ENCODE measurements around the gene SH2D6. TPM values are rescaled to one million over a fixed set of nuclear protein-coding genes. Genes with fewer than 3 reads are reported as not detected.

The SH2D6 gene
- total and polyA plus RNA-seq, 4 donors: 0.14 to 0.74 (median 0.53) TPM

GRCh38 chr2:85390941-85391669 lies 27.4 kb upstream of the SH2D6 start:
- Histone ChIP-seq H3K27me3 (ENCODE audit: control insufficient read depth in 3 of 3, insufficient read depth in 3 of 3, low read length in 2 of 3) (no peaks in the 10 kb centered on the region), H3K9me3 (ENCODE audit: control insufficient read depth in 4 of 4, insufficient read depth in 3 of 4, low read length in 3 of 4) (no peaks in the 10 kb centered on the region), H3K9ac (ENCODE audit: insufficient read depth in 1 of 2, low read length in 2 of 2) (no peak overlapping the region), H3K27ac (ENCODE audit: low read depth in 1 of 2, low read length in 1 of 2) (no peak overlapping the region), H3K36me3 (ENCODE audit: control insufficient read depth in 4 of 4, insufficient read depth in 4 of 4, low read length in 4 of 4) (peaks cover 0 to 46% (median 14%) of the 10 kb centered on the region in 4 donors), H3K4me1 (ENCODE audit: control insufficient read depth in 5 of 5, insufficient read depth in 5 of 5, low read length in 5 of 5) (peaks cover 0 to under 1% (median 0%) of the 10 kb centered on the region in 5 donors), H3K4me3 (no peak overlapping the region)
- ATAC-seq (ENCODE audit: insufficient read depth, low FRiP score) (no peak), DNase-seq (peak; percentile 22 to 56 (median 25))
- TF ChIP-seq CTCF (IDR thresholded peaks at IDR 0.05; ENCODE audit: control extremely low read depth, extremely low read depth): peak; percentile 10
- WGBS, 2 donors: 84 to 87% methylated on average over 11 of the region's 11 CpGs

GRCh38 chr2:85393836-85394235 lies 24.7 kb upstream of the SH2D6 start:
- peaks cover 0 to 6% (median 0%) of the 10 kb centered on the region in 5 donors for H3K4me1 ChIP-seq (ENCODE audit: control insufficient read depth in 5 of 5, insufficient read depth in 5 of 5, low read length in 5 of 5)
- H3K4me3 ChIP-seq: no peak overlapping the region
- H3K9ac ChIP-seq (ENCODE audit: insufficient read depth in 1 of 2, low read length in 2 of 2): no peak overlapping the region
- H3K9me3 ChIP-seq (ENCODE audit: control insufficient read depth in 4 of 4, insufficient read depth in 3 of 4, low read length in 3 of 4): no peaks in the 10 kb centered on the region
- ATAC-seq (ENCODE audit: insufficient read depth, low FRiP score) (no peak), DNase-seq (no peak)
- H3K27ac ChIP-seq (ENCODE audit: low read depth in 1 of 2, low read length in 1 of 2): no peak overlapping the region
- TF ChIP-seq CTCF (IDR thresholded peaks at IDR 0.05; ENCODE audit: control extremely low read depth, extremely low read depth): no peak
- no peaks in the 10 kb centered on the region for H3K27me3 ChIP-seq (ENCODE audit: control insufficient read depth in 3 of 3, insufficient read depth in 3 of 3, low read length in 2 of 3)
- WGBS, 2 donors: 95 to 98% methylated on average over 4 of the region's 4 CpGs
- H3K36me3 ChIP-seq (ENCODE audit: control insufficient read depth in 4 of 4, insufficient read depth in 4 of 4, low read length in 4 of 4): peaks cover 0 to 53% (median 4%) of the 10 kb centered on the region in 4 donors

GRCh38 chr2:85394261-85394681 lies 24.2 kb upstream of the SH2D6 start:
- Histone ChIP-seq H3K27me3 (ENCODE audit: control insufficient read depth in 3 of 3, insufficient read depth in 3 of 3, low read length in 2 of 3) (no peaks in the 10 kb centered on the region), H3K4me3 (no peak overlapping the region), H3K36me3 (ENCODE audit: control insufficient read depth in 4 of 4, insufficient read depth in 4 of 4, low read length in 4 of 4) (peaks cover 0 to 51% (median 3%) of the 10 kb centered on the region in 4 donors), H3K9ac (ENCODE audit: insufficient read depth in 1 of 2, low read length in 2 of 2) (no peak overlapping the region), H3K4me1 (ENCODE audit: control insufficient read depth in 5 of 5, insufficient read depth in 5 of 5, low read length in 5 of 5) (peaks cover 0 to 6% (median 0%) of the 10 kb centered on the region in 5 donors), H3K27ac (ENCODE audit: low read depth in 1 of 2, low read length in 1 of 2) (no peak overlapping the region), H3K9me3 (ENCODE audit: control insufficient read depth in 4 of 4, insufficient read depth in 3 of 4, low read length in 3 of 4) (no peaks in the 10 kb centered on the region)
- ATAC-seq (ENCODE audit: insufficient read depth, low FRiP score): no peak
- DNase-seq: no peak
- no peak for TF ChIP-seq CTCF (IDR thresholded peaks at IDR 0.05; ENCODE audit: control extremely low read depth, extremely low read depth)
- WGBS, 2 donors: 90 to 96% methylated on average over 4 of the region's 4 CpGs
